Measurements from ENCODE around the gene MTUS2. TPM values are rescaled to one million over a fixed set of nuclear protein-coding genes. Genes with fewer than 3 reads are reported as not detected.

The MTUS2 gene
- total RNA-seq, 1 experiment from 2014 or later = not detected

DNA sequence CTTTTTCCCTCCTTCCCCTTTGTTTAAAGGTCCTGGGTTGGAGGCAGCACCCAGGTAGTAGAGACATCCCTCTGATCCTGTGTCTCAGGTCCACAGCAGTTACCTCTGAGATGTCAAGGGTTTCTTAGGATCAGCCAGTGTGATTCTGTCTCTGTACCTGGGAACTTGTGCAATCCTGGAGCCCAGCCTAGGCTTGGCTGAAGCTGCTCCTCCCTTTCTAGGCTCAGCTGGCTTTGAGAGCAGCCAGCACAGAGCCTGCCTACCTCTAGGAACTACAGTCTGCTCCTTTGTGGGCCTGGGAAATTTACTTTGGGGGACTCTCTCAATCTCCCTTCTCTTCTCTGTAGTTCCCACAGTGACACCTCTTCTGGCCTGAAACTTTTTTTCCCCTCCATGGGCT is 171.6 kb downstream of the MTUS2 start:
- intact Hi-C loops (cut with micrococcal nuclease) = no loop called here

DNA sequence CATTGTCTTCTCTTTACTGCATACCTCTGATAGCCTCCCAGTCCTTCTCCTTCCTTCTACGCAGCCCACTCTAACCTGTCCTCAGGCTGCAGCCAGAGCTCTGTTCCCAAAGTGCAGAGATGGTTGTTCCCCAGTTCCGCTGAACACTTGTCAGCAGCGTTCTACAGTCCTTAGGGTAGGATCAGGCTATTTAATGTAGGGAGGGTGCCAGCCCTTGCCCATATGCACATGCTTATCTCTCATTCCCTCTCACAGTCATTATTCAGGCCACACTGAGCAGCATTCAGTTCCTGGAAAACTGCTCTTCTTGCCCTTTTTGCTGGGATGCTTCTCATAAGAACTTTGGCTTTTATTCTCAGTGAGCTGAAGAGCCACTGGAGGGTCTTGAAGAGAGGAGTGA is 180.7 kb downstream of the MTUS2 start:
- H4K20me1 ChIP-seq (ENCODE audit: low read length) = no peaks in the 10 kb centered on the region
- BruUV-seq (replicated peaks) = no TSS peak
- no peaks in the 10 kb centered on the region for H3K79me2 ChIP-seq (ENCODE audit: low read length)
- intact Hi-C loops (cut with micrococcal nuclease) = no loop called here
- H3K9me2 ChIP-seq (replicated peaks; ENCODE audit: low read length) = no peaks in the 10 kb centered on the region
- TF ChIP-seq, protein P1, sequence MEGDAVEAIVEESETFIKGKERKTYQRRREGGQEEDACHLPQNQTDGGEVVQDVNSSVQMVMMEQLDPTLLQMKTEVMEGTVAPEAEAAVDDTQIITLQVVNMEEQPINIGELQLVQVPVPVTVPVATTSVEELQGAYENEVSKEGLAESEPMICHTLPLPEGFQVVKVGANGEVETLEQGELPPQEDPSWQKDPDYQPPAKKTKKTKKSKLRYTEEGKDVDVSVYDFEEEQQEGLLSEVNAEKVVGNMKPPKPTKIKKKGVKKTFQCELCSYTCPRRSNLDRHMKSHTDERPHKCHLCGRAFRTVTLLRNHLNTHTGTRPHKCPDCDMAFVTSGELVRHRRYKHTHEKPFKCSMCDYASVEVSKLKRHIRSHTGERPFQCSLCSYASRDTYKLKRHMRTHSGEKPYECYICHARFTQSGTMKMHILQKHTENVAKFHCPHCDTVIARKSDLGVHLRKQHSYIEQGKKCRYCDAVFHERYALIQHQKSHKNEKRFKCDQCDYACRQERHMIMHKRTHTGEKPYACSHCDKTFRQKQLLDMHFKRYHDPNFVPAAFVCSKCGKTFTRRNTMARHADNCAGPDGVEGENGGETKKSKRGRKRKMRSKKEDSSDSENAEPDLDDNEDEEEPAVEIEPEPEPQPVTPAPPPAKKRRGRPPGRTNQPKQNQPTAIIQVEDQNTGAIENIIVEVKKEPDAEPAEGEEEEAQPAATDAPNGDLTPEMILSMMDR (conservative IDR thresholded peaks at IDR 0.05; ENCODE audit: low read depth, low read length) = no peak
- TF ChIP-seq EZH2phosphoT487 (IDR thresholded peaks at IDR 0.05; ENCODE audit: borderline replicate concordance, low read length) (no peak), EZH2 (IDR thresholded peaks at IDR 0.05; ENCODE audit: low read length, unreplicated experiment) (no peak)
- no peaks in the 10 kb centered on the region for H3K4me1 ChIP-seq (ENCODE audit: insufficient read depth, low read length)
- CTCF ChIA-PET = no interaction called here
- no peak overlapping the region for H3K9ac ChIP-seq (ENCODE audit: low read length)
- POLR2A ChIA-PET (ENCODE audit: unreplicated experiment) = no interaction called here
- H3F3A ChIP-seq (ENCODE audit: low read length, unreplicated experiment) = no peaks in the 10 kb centered on the region
- no peak overlapping the region for H3K4me3 ChIP-seq (ENCODE audit: low read length)
- H2AFZ ChIP-seq (ENCODE audit: low read length) = no peak overlapping the region
- no peak for ATAC-seq
- H3K4me2 ChIP-seq (ENCODE audit: low read length) = no peak overlapping the region
- DNase-seq = no peak
- no peak overlapping the region for H3K27ac ChIP-seq (ENCODE audit: low read length)
- H3K36me3 ChIP-seq (ENCODE audit: low read depth, low read length) = no peaks in the 10 kb centered on the region
- H3K9me3 ChIP-seq (ENCODE audit: low read length) = 0 out of 2 replicates have a peak, but pooled peaks cover 3% of the 10 kb centered on the region
- no peaks in the 10 kb centered on the region for H3K27me3 ChIP-seq (ENCODE audit: low read length)

More for the DNA sequence above, 171.6 kb downstream of the MTUS2 start:
- no TSS peak for BruUV-seq (replicated peaks)
- no peak overlapping the region for H3K4me3 ChIP-seq (ENCODE audit: low read length)
- H3K79me2 ChIP-seq (ENCODE audit: low read length) = no peaks in the 10 kb centered on the region
- no peaks in the 10 kb centered on the region for H3K27me3 ChIP-seq (ENCODE audit: low read length)
- H4K20me1 ChIP-seq (ENCODE audit: low read length) = no peaks in the 10 kb centered on the region
- no peak overlapping the region for H3K9ac ChIP-seq (ENCODE audit: low read length)
- no peak for TF ChIP-seq EZH2 (IDR thresholded peaks at IDR 0.05; ENCODE audit: low read length, unreplicated experiment)
- TF ChIP-seq, protein P1 (conservative IDR thresholded peaks at IDR 0.05; ENCODE audit: low read depth, low read length) = no peak
- no peak for TF ChIP-seq EZH2phosphoT487 (IDR thresholded peaks at IDR 0.05; ENCODE audit: borderline replicate concordance, low read length)
- no peak overlapping the region for H2AFZ ChIP-seq (ENCODE audit: low read length)
- H3K9me2 ChIP-seq (replicated peaks; ENCODE audit: low read length) = no peaks in the 10 kb centered on the region
- DNase-seq (no peak), ATAC-seq (no peak)
- H3K9me3 ChIP-seq (ENCODE audit: low read length) = no peaks in the 10 kb centered on the region; the same call in 1 of the 2 replicates
- H3K4me2 ChIP-seq (ENCODE audit: low read length) = no peak overlapping the region
- no peaks in the 10 kb centered on the region for H3F3A ChIP-seq (ENCODE audit: low read length, unreplicated experiment)
- no peaks in the 10 kb centered on the region for H3K36me3 ChIP-seq (ENCODE audit: low read depth, low read length)
- no peak overlapping the region for H3K27ac ChIP-seq (ENCODE audit: low read length)
- ChIA-PET CTCF (no interaction called here), POLR2A (ENCODE audit: unreplicated experiment) (no interaction called here)
- no peaks in the 10 kb centered on the region for H3K4me1 ChIP-seq (ENCODE audit: insufficient read depth, low read length)

DNA sequence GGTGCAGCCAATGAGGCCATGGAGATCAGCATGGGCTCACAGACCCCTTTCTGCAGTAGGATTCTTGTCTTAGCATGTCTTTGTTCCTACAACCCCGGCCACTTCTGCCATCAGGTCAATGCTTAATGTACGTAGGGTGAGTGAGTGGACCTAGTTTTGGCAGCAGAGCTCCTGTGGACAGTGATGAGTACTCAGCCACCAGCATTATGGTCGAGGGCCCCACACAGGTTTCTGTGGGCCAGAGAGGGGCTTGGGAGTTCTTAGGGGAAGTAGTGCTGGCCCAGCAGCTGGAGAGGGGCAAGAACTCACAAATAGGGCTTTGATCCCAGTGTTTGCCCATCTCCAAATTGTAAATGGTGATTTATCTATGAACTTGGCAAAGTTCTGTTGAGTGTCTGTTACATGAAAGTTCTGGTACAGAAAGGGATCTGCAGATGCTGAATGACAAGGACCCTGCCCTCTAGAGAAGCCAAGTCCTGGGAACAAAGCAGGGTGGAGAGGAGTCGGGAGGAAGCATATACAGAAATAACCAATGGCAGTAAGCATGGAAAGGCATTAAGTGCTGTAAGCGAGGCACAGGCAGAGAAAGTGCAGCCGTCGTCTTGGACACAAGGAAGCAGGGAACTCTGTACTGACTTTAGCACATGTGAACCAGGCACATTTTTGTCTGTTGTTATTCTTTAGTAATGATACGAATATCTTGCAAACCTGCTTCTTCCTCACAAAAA is 185.1 kb downstream of the MTUS2 start:
- H3K9me2 ChIP-seq (replicated peaks; ENCODE audit: low read length) = no peaks in the 10 kb centered on the region
- no peak overlapping the region for H3K4me2 ChIP-seq (ENCODE audit: low read length)
- ChIA-PET CTCF (no interaction called here), POLR2A (ENCODE audit: unreplicated experiment) (no interaction called here)
- TF ChIP-seq EZH2 (IDR thresholded peaks at IDR 0.05; ENCODE audit: low read length, unreplicated experiment) (no peak), EZH2phosphoT487 (IDR thresholded peaks at IDR 0.05; ENCODE audit: borderline replicate concordance, low read length) (no peak)
- TF ChIP-seq, protein P1 (conservative IDR thresholded peaks at IDR 0.05; ENCODE audit: low read depth, low read length) = no peak
- no peak overlapping the region for H3K27ac ChIP-seq (ENCODE audit: low read length)
- DNase-seq = no peak
- peaks cover 6% of the 10 kb centered on the region; the same call in 1 of the 2 replicates for H3K27me3 ChIP-seq (ENCODE audit: low read length)
- H3K79me2 ChIP-seq (ENCODE audit: low read length) = no peaks in the 10 kb centered on the region
- no peak for ATAC-seq
- no peaks in the 10 kb centered on the region for H4K20me1 ChIP-seq (ENCODE audit: low read length)
- H3F3A ChIP-seq (ENCODE audit: low read length, unreplicated experiment) = no peaks in the 10 kb centered on the region
- no peaks in the 10 kb centered on the region for H3K4me1 ChIP-seq (ENCODE audit: insufficient read depth, low read length)
- no peak overlapping the region for H3K9ac ChIP-seq (ENCODE audit: low read length)
- no TSS peak for BruUV-seq (replicated peaks)
- no peak overlapping the region for H3K4me3 ChIP-seq (ENCODE audit: low read length)
- no peak overlapping the region for H2AFZ ChIP-seq (ENCODE audit: low read length)
- no peaks in the 10 kb centered on the region for H3K9me3 ChIP-seq (ENCODE audit: low read length)
- no peaks in the 10 kb centered on the region for H3K36me3 ChIP-seq (ENCODE audit: low read depth, low read length)
- intact Hi-C loops (cut with micrococcal nuclease) = no loop called here
